BE2C (cell line): ENCODE measurements around the gene SDHA. TPM values are rescaled to one million over a fixed set of nuclear protein-coding genes. Genes with fewer than 3 reads are reported as not detected.
"Not testable (repeated sequence)": the region's sequence is repeated elsewhere in the genome, so short reads cannot be mapped to it uniquely, and the experiment has no call there.

ENCODE experiments used
- DNase-seq: peaks from one replicate; pipeline ENCODE4 v3.0.0-alpha.2; 2020
- H3K27me3 ChIP-seq: fragments of 250-450 bp; sonication (Bioruptor Pico); 2 replicates; pipeline ENCODE4 v1.5.1; 2020; ENCODE audit warnings: mild to moderate bottlenecking
- H3K36me3 ChIP-seq: fragments of 250-450 bp; sonication (Bioruptor Pico); 2 replicates; pipeline ENCODE4 v1.5.1; 2020; ENCODE audit warnings: mild to moderate bottlenecking
- H3K4me1 ChIP-seq: fragments of 250-450 bp; sonication (Bioruptor Pico); 2 replicates; pipeline ENCODE4 v1.5.1; 2020
- H3K4me3 ChIP-seq: 2 replicates; pipeline ENCODE4 v1.5.1; 2011; ENCODE audit warnings: low read depth, low read length
- H3K9me3 ChIP-seq: fragments of 250-450 bp; sonication (Bioruptor Pico); 2 replicates; pipeline ENCODE4 v1.5.1; 2020
- CTCF ChIP-seq: IDR thresholded peaks from 2 replicates; pipeline ENCODE4 v1.5.1; 2012; ENCODE audit warnings: mild to moderate bottlenecking, low read depth, low read length
- polyA plus RNA-seq: library from polyadenylated mRNA; unstranded; fragments of >200 nt; gene quantifications from one replicate; pipeline ENCODE4 v1.2.1, GENCODE V29; 2012; ENCODE audit warnings: low read depth, missing spikeins; ENCODE audit not compliant: insufficient read length, insufficient read depth

SDHA gene
- polyA plus RNA-seq, result 143 TPM

DNA sequence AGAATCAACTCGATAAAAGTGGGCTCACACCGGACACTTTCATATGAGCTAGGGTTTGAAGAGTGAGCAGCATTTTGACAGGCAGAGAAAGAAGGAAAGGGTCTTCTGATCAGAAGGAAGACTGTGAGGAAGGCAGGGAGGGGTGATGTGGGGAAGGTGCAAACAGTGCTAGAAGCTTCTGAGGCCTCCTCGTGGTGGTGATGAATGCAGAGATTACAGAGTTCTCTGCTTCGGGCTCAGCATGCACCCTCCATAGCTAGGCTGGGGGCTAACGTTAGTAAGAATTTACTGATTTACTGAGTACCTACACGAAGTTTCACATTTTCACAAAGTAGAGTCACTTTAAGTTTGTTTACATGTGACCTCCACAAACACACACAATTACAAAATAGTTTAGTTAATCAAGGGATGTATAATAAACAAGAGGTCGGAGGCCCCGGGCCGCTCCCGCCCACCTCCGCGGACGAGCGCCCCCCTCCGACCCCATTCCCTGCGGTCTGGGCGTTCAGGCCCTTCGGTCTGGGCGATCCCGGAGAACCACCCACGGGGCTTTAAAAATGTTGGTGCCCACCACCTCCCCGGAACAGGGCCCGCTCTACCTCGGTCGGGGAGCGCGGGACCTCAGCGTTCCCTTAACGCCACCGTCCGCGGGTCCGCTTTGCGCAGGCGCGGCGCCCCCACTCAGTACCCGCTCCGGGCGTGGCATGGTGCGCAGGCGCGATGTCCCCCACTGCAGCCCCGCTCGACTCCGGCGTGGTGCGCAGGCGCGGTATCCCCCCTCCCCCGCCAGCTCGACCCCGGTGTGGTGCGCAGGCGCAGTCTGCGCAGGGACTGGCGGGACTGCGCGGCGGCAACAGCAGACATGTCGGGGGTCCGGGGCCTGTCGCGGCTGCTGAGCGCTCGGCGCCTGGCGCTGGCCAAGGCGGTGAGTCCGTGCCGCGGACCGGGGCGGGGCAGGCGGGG lies at the start of gene SDHA, which contains the start of gene CCDC127:
Gene SDHA (plus strand): TSS at position 827 of the 963 bp plus-strand sequence. CDS start 36 bp downstream, at position 863.
Gene CCDC127 (minus strand): TSS at position 660 of the 963 bp plus-strand sequence. CDS start 1,304 bp downstream, outside the sequence.
- not testable (repeated sequence) for H3K27me3 ChIP-seq, H3K4me1 ChIP-seq, H3K9me3 ChIP-seq, H3K36me3 ChIP-seq
- H3K4me3 ChIP-seq, result peak within 1 kb of the TSS; percentile 93
- DNase-seq, result peak; percentile 98
- TF ChIP-seq CTCF, result peak; percentile 41

- no peak for DNase-seq
- no peak overlapping the region for H3K4me3 ChIP-seq
- H3K27me3 ChIP-seq, result peaks cover 7% of the 10 kb centered on the region; the same call in 1 of the 2 replicates
These were observed 48.9 kb upstream of the SDHA start for GRCh38 chr5:169071-169727.

GRCh38 chr5:169728-170094 lies 48.4 kb upstream of the SDHA start:
- Histone ChIP-seq H3K9me3 (no peaks in the 10 kb centered on the region), H3K4me1 (no peaks in the 10 kb centered on the region), H3K36me3 (no peaks in the 10 kb centered on the region), H3K27me3 (peaks cover 10% of the 10 kb centered on the region), H3K4me3 (no peak overlapping the region)
- peak; percentile 7 for DNase-seq
- TF ChIP-seq CTCF, result no peak

More at GRCh38 chr5:169071-169727, 48.9 kb upstream of the SDHA start:
- Histone ChIP-seq H3K9me3 (no peaks in the 10 kb centered on the region), H3K36me3 (no peaks in the 10 kb centered on the region), H3K4me1 (no peaks in the 10 kb centered on the region)
- TF ChIP-seq CTCF, result no peak

DNA sequence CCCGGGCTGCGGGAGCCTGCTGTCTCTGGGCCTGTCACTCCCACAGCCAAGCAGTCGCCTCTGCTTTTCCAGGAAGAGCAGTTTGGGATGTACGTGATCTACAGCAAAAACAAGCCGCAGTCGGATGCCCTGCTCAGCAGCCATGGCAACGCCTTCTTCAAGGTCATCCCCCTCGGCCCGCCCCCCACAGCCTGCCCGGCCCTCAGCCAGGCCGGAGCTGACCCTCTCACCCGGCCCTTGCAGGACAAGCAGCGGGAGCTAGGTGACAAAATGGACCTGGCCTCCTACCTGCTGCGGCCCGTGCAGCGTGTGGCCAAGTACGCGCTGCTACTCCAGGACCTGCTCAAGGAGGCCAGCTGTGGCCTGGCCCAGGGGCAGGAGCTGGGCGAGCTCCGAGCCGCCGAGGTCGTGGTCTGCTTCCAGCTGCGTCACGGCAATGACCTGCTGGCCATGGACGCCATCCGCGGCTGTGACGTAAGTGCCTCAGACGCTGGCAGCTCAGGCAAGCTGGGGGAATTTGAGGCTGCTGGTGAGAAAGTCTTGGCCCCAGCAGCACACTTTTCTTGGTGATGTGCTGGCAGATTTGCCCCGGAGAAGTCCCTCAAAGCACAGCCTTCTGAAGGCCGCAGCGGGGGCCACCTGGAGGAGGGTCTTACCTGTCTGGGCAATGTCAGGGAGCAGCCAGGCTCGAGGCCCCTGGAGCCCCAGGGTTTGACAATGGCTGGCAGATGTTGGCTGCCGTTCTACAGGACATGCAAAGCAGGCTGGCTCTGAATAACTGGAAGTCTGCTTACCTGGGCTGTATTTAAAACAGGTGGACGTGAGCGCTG lies 46.9 kb upstream of the SDHA start:
- Histone ChIP-seq H3K36me3 (no peaks in the 10 kb centered on the region), H3K4me1 (no peaks in the 10 kb centered on the region), H3K4me3 (no peak overlapping the region), H3K9me3 (no peaks in the 10 kb centered on the region), H3K27me3 (peaks cover 16% of the 10 kb centered on the region)
- TF ChIP-seq CTCF, result no peak
- peak; percentile 6 for DNase-seq

- no peak for TF ChIP-seq CTCF
- H3K36me3 ChIP-seq, result no peaks in the 10 kb centered on the region
These were observed 46.3 kb upstream of the SDHA start for GRCh38 chr5:171801-172331.

More at GRCh38 chr5:171801-172331, 46.3 kb upstream of the SDHA start:
- no peaks in the 10 kb centered on the region for H3K9me3 ChIP-seq
- peaks cover 16% of the 10 kb centered on the region for H3K27me3 ChIP-seq
- DNase-seq, result peak; percentile 4
- no peak overlapping the region for H3K4me3 ChIP-seq
- no peaks in the 10 kb centered on the region for H3K4me1 ChIP-seq
